WTC11 (cell line): Measurements from ENCODE around the gene HSDL1. TPM values are rescaled to one million over a fixed set of nuclear protein-coding genes. Genes with fewer than 3 reads are reported as not detected.
A peak's percentile ranks its signal among the peaks of the same experiment; 100 is the strongest.

Source experiments
- ATAC-seq: fragments of 200-7000 bp; cut with Tn5 transposase; 2 replicates; pipeline ENCODE4 v1.10.0; 2021; ENCODE audit warnings: mild to moderate bottlenecking, moderate library complexity
- CTCF ChIA-PET: fragments of 300-600 bp; sonication (Branson Sonifier 250); formaldehyde crosslinking; loops from one replicate; lab custom pipeline; 2021; ENCODE audit warnings: antibody characterized with exemption; lab: Charles Lee
- POLR2A ChIA-PET: fragments of 350-600 bp; sonication (Branson Sonifier 250); formaldehyde crosslinking; loops from one replicate; lab custom pipeline; 2021; ENCODE audit warnings: antibody characterized with exemption; lab: Charles Lee
- DNase-seq: peaks from one replicate; pipeline ENCODE4 v3.0.0; 2021; ENCODE audit warnings: low spot score
- H3K27ac Mint-ChIP-seq: 2 replicates; pipeline ENCODE4 v1.8.0; 2021; ENCODE audit warnings: mixed read lengths
- H3K27me3 Mint-ChIP-seq: 2 replicates; pipeline ENCODE4 v1.8.0; 2021; ENCODE audit warnings: low read depth, mild to moderate bottlenecking, moderate library complexity, mixed read lengths
- H3K36me3 Mint-ChIP-seq: 2 replicates; pipeline ENCODE4 v1.8.0; 2021; ENCODE audit warnings: mixed read lengths
- H3K4me1 Mint-ChIP-seq: 2 replicates; pipeline ENCODE4 v1.8.0; 2022; ENCODE audit warnings: mixed read lengths
- H3K4me3 Mint-ChIP-seq: 2 replicates; pipeline ENCODE4 v1.8.0; 2021; ENCODE audit warnings: mild to moderate bottlenecking, moderate library complexity, mixed read lengths
- H3K9me3 Mint-ChIP-seq: 2 replicates; pipeline ENCODE4 v1.8.0; 2021; ENCODE audit warnings: mixed read lengths
- AFF4 ChIP-seq: sonication (generic); formaldehyde crosslinking; IDR thresholded peaks from 2 replicates; pipeline ENCODE4 v1.8.1; 2023; ENCODE audit warnings: mild to moderate bottlenecking, missing genetic modification reagents, borderline replicate concordance
- ATF3 ChIP-seq: sonication (generic); formaldehyde crosslinking; conservative IDR thresholded peaks from 2 replicates; pipeline ENCODE4 v1.8.1; 2022; ENCODE audit warnings: mild to moderate bottlenecking, missing genetic modification reagents
- CDX4 ChIP-seq: fragments of 250-450 bp; sonication (Bioruptor Pico); IDR thresholded peaks from 2 replicates; pipeline ENCODE4 v1.9.0; 2021; ENCODE audit warnings: moderate library complexity, mild to moderate bottlenecking, inconsistent platforms, borderline replicate concordance
- CREM ChIP-seq: sonication (generic); formaldehyde crosslinking; IDR thresholded peaks from 2 replicates; pipeline ENCODE4 v1.8.1; 2022; ENCODE audit warnings: mild to moderate bottlenecking, missing genetic modification reagents, moderate library complexity
- E2F4 ChIP-seq: sonication (generic); formaldehyde crosslinking; IDR thresholded peaks from 2 replicates; pipeline ENCODE4 v1.8.1; 2022; ENCODE audit warnings: low read depth, mild to moderate bottlenecking, moderate library complexity, missing genetic modification reagents, borderline replicate concordance
- GTF2I ChIP-seq: fragments of 250-450 bp; sonication (Bioruptor Pico); conservative IDR thresholded peaks from 2 replicates; pipeline ENCODE4 v1.4.0; 2021; ENCODE audit warnings: mild to moderate bottlenecking
- NFATC4 ChIP-seq: fragments of 250-450 bp; sonication (Bioruptor Pico); IDR thresholded peaks from 2 replicates; pipeline ENCODE4 v1.9.0; 2021; ENCODE audit warnings: mild to moderate bottlenecking
- NFE2L1 ChIP-seq: sonication (generic); formaldehyde crosslinking; IDR thresholded peaks from 2 replicates; pipeline ENCODE4 v1.8.1; 2023; ENCODE audit warnings: missing genetic modification reagents
- NFYB ChIP-seq: sonication (generic); formaldehyde crosslinking; conservative IDR thresholded peaks from 2 replicates; pipeline ENCODE4 v1.8.0; 2022; ENCODE audit warnings: low read depth, missing genetic modification reagents
- NR1H2 ChIP-seq: sonication (generic); formaldehyde crosslinking; IDR thresholded peaks from 2 replicates; pipeline ENCODE4 v1.9.0; 2021; ENCODE audit warnings: mild to moderate bottlenecking, moderate library complexity, missing genetic modification reagents
- NR2C2 ChIP-seq: sonication (generic); formaldehyde crosslinking; IDR thresholded peaks from 2 replicates; pipeline ENCODE4 v1.8.0; 2022; ENCODE audit warnings: mild to moderate bottlenecking, missing genetic modification reagents
- OVOL2 ChIP-seq: fragments of 250-450 bp; sonication (Bioruptor Pico); IDR thresholded peaks from 2 replicates; pipeline ENCODE4 v1.9.0; 2021; ENCODE audit warnings: mild to moderate bottlenecking, borderline replicate concordance
- PRRX2 ChIP-seq: fragments of 250-450 bp; sonication (Bioruptor Pico); IDR thresholded peaks from 2 replicates; pipeline ENCODE4 v1.8.0; 2021; ENCODE audit warnings: mild to moderate bottlenecking
- ZBTB21 ChIP-seq: sonication (generic); formaldehyde crosslinking; IDR thresholded peaks from 2 replicates; pipeline ENCODE4 v1.8.1; 2023; ENCODE audit warnings: mild to moderate bottlenecking, missing genetic modification reagents, borderline replicate concordance
- ZMAT4 ChIP-seq: fragments of 250-450 bp; sonication (Bioruptor Pico); IDR thresholded peaks from 2 replicates; pipeline ENCODE4 v1.9.0; 2021; ENCODE audit warnings: mild to moderate bottlenecking
- ZNF219 ChIP-seq: sonication (generic); formaldehyde crosslinking; IDR thresholded peaks from 2 replicates; pipeline ENCODE4 v1.8.0; 2023; ENCODE audit warnings: missing genetic modification reagents, mild to moderate bottlenecking, borderline replicate concordance
- ZNF281 ChIP-seq: sonication (generic); formaldehyde crosslinking; IDR thresholded peaks from 2 replicates; pipeline ENCODE4 v1.8.0; 2023; ENCODE audit warnings: mild to moderate bottlenecking, missing genetic modification reagents
- ZNF512 ChIP-seq: sonication (generic); formaldehyde crosslinking; IDR thresholded peaks from 2 replicates; pipeline ENCODE4 v1.8.1; 2022; ENCODE audit warnings: missing genetic modification reagents, borderline replicate concordance
- total RNA-seq: library from RNA; stranded (reverse); gene quantifications from 3 replicates; pipeline ENCODE4 v1.2.3, GENCODE V29; 2021

The HSDL1 gene
- total RNA-seq, 1 experiment from 2014 or later = 48.6 TPM

GRCh38 chr16:84111525-84111924 lies 33.5 kb downstream of the HSDL1 start:
- Mint-ChIP-seq H3K4me1 (peaks cover 19% of the 10 kb centered on the region), H3K36me3 (no peaks in the 10 kb centered on the region), H3K4me3 (no peak overlapping the region), H3K9me3 (no peaks in the 10 kb centered on the region), H3K27ac (peak overlapping the region; percentile 86), H3K27me3 (no peaks in the 10 kb centered on the region)
- CTCF ChIA-PET = interaction anchor here (1.2 to 2.7 kb wide), 3 partner anchors 27 to 75 kb away, joined by 4 to 9 read pairs (median 7); partner anchors contain the start of gene TAF1C
- POLR2A ChIA-PET = no interaction called here
- no peak for DNase-seq
- TF ChIP-seq NFE2L1 (CRISPR knock-in tag) = no peak
- no peak for TF ChIP-seq ZNF512 (CRISPR knock-in tag)
- TF ChIP-seq NFYB (CRISPR knock-in tag) = no peak
- TF ChIP-seq GTF2I (CRISPR knock-in tag) = no peak
- TF ChIP-seq NFATC4 (CRISPR knock-in tag) = no peak
- no peak for TF ChIP-seq NR2C2
- TF ChIP-seq ATF3 (CRISPR knock-in tag) = no peak
- no peak for TF ChIP-seq ZBTB21 (CRISPR knock-in tag)
- no peak for ATAC-seq

GRCh38 chr16:84110527-84110926 lies 34.5 kb downstream of the HSDL1 start:
- CTCF ChIA-PET = interaction anchor here (0.6 to 1.3 kb wide), 3 partner anchors 32 to 396 kb away, joined by 3 to 4 read pairs (median 3); no protein-coding TSS in a partner anchor
- Mint-ChIP-seq H3K27ac (peak overlapping the region; percentile 86), H3K4me1 (peaks cover 23% of the 10 kb centered on the region), H3K27me3 (no peaks in the 10 kb centered on the region), H3K36me3 (no peaks in the 10 kb centered on the region), H3K4me3 (no peak overlapping the region), H3K9me3 (no peaks in the 10 kb centered on the region)
- no peak for TF ChIP-seq ZMAT4 (CRISPR knock-in tag)
- TF ChIP-seq NFE2L1 (CRISPR knock-in tag) = no peak
- no peak for DNase-seq
- no peak for ATAC-seq
- POLR2A ChIA-PET = no interaction called here

- ChIA-PET POLR2A (no interaction called here), CTCF (interaction anchor here (0.6 to 1.3 kb wide), 3 partner anchors 33 to 396 kb away, joined by 3 read pairs; no protein-coding TSS in a partner anchor)
- DNase-seq (no peak), ATAC-seq (no peak)
- Mint-ChIP-seq H3K27ac (peak overlapping the region; percentile 48; the same call in 1 of the 2 replicates), H3K4me1 (peaks cover 22% of the 10 kb centered on the region), H3K36me3 (no peaks in the 10 kb centered on the region), H3K27me3 (no peaks in the 10 kb centered on the region), H3K4me3 (no peak overlapping the region), H3K9me3 (no peaks in the 10 kb centered on the region)
- TF ChIP-seq PRRX2 (CRISPR knock-in tag) (no peak), NR1H2 (CRISPR knock-in tag) (no peak), GTF2I (CRISPR knock-in tag) (no peak), CREM (CRISPR knock-in tag) (no peak), AFF4 (CRISPR knock-in tag) (no peak), ZNF281 (no peak), CDX4 (CRISPR knock-in tag) (no peak), ZNF219 (CRISPR knock-in tag) (no peak), OVOL2 (no peak), E2F4 (CRISPR knock-in tag) (no peak)
Measured at GRCh38 chr16:84109598-84110335, 35.2 kb downstream of the HSDL1 start.
